ENCODE results near the gene FARP1. TPM values are rescaled to one million over a fixed set of nuclear protein-coding genes. Genes with fewer than 3 reads are reported as not detected.

FARP1 gene
- total and polyA plus RNA-seq, 10 of the 15 experiments (the other 5 are each of a cell fraction or from before 2014, with no cell fraction given), result 0.17 to 6.9 (median 0.68) TPM

DNA sequence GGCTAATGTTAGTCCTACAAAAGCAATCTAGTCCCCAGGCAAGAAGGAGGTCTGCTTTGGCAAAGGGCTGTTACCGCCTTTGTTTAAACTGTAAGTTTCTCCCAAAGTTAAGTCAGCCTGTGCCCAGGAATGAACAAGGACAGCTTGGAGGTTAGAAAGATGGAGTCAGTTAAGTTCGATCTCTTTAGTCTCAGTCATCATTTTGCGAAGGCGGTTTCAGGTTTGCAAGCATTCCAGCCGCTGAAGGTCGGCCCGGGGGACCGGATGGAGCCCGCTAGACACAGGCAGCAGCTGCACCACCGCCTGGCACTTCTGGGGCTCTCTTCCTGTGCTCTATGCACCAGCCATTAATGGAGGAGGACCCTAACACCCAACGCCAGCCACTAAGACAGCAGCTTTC lies 342.7 kb downstream of the FARP1 start (continued):
- TF ChIP-seq, protein P1, sequence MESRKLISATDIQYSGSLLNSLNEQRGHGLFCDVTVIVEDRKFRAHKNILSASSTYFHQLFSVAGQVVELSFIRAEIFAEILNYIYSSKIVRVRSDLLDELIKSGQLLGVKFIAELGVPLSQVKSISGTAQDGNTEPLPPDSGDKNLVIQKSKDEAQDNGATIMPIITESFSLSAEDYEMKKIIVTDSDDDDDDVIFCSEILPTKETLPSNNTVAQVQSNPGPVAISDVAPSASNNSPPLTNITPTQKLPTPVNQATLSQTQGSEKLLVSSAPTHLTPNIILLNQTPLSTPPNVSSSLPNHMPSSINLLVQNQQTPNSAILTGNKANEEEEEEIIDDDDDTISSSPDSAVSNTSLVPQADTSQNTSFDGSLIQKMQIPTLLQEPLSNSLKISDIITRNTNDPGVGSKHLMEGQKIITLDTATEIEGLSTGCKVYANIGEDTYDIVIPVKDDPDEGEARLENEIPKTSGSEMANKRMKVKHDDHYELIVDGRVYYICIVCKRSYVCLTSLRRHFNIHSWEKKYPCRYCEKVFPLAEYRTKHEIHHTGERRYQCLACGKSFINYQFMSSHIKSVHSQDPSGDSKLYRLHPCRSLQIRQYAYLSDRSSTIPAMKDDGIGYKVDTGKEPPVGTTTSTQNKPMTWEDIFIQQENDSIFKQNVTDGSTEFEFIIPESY (IDR thresholded peaks at IDR 0.05), result no peak
- TF ChIP-seq STAT3 (IDR thresholded peaks at IDR 0.05; ENCODE audit: low read depth, low read length) (no peak), MLLT1 (IDR thresholded peaks at IDR 0.05) (no peak), SREBF2 (IDR thresholded peaks at IDR 0.05; ENCODE audit: low read length) (no peak), YY1 (IDR thresholded peaks at IDR 0.05; ENCODE audit: low read depth, low read length) (no peak)

- Histone ChIP-seq H3K27ac (ENCODE audit: control insufficient read depth, insufficient read depth) (no peak overlapping the region), H3K4me3 (no peak overlapping the region), H3K9ac (ENCODE audit: control insufficient read depth, insufficient read depth, low read length) (no peak overlapping the region), H3K4me1 (ENCODE audit: control insufficient read depth, insufficient read depth, low read length) (peaks cover 81% of the 10 kb centered on the region), H3K36me3 (ENCODE audit: control insufficient read depth in 2 of 2, insufficient read depth in 2 of 2, low read length in 1 of 2) (peaks cover 4 to 7% of the 10 kb centered on the region in 2 experiments; a peak in 3 of 4 replicates), H3K4me2 (ENCODE audit: control insufficient read depth, insufficient read depth) (no peak overlapping the region), H3K79me2 (ENCODE audit: control insufficient read depth, insufficient read depth, low read length) (peaks cover 83% of the 10 kb centered on the region), H3K27me3 (replicated peaks in 1 of 2; ENCODE audit: control insufficient read depth in 2 of 2, insufficient read depth in 2 of 2, low read length in 1 of 2) (no peaks in the 10 kb centered on the region), H3K9me3 (replicated peaks; ENCODE audit: control insufficient read depth, insufficient read depth, low read length) (no peaks in the 10 kb centered on the region), H4K20me1 (ENCODE audit: control insufficient read depth, insufficient read depth) (no peaks in the 10 kb centered on the region; the same call in 1 of the 2 replicates), H2AFZ (ENCODE audit: control insufficient read depth, low read depth, low read length) (no peak overlapping the region)
- in situ Hi-C loops (cut with MboI), result no loop called here
- 94% methylated on average over 8 of the region's 8 CpGs for WGBS (ENCODE audit: insufficient coverage, insufficient replicate concordance, low lambda C conversion rate, missing lambda C conversion rate)
- FAIRE-seq, result no peak
- ChIA-PET POLR2A (interaction anchor here (0.9 to 1.0 kb wide), 2 partner anchors 10 to 165 kb away, joined by 3 read pairs; no protein-coding TSS in a partner anchor), SMC1A (ENCODE audit: uncharacterized antibody, unreplicated experiment) (interaction anchor here (1.2 to 5.4 kb wide), 5 partner anchors 14 to 167 kb away, joined by 3 to 36 read pairs (median 15); no protein-coding TSS in a partner anchor), CTCF (interaction anchor here (1.2 to 4.2 kb wide), 3 partner anchors 9 to 187 kb away, joined by 3 to 31 read pairs (median 4); no protein-coding TSS in a partner anchor), RAD21 (ENCODE audit: unreplicated experiment) (interaction anchor here (0.6 to 4.0 kb wide), 3 partner anchors 18 to 169 kb away, joined by 3 to 21 read pairs (median 3); no protein-coding TSS in a partner anchor)
- no peak for DNase-seq (ENCODE audit: low read depth, low spot score)
- peak; percentile 11; the same call in 1 of the 3 replicates for ATAC-seq
- intact Hi-C loops (cut with micrococcal nuclease; ENCODE audit: unreplicated experiment), result no loop called here
- TF ChIP-seq WRNIP1 (IDR thresholded peaks at IDR 0.05; ENCODE audit: borderline replicate concordance, low read depth, low read length) (no peak), POLR2A (IDR thresholded peaks at IDR 0.05; ENCODE audit: low read depth, low read length) (peak; percentile 35; the same call in 1 of the 2 replicates), NFYA (IDR thresholded peaks at IDR 0.05; ENCODE audit: borderline replicate concordance, low read depth, low read length) (no peak), KAT2A (conservative IDR thresholded peaks at IDR 0.05; ENCODE audit: control insufficient read depth, low read depth, low read length) (no peak), ZBED1 (IDR thresholded peaks at IDR 0.05; ENCODE audit: borderline replicate concordance) (no peak), E2F4 (IDR thresholded peaks at IDR 0.05; ENCODE audit: low read depth, low read length) (no peak), RAD21 (IDR thresholded peaks at IDR 0.05; ENCODE audit: insufficient read depth, low read depth, low read length) (peak; percentile 23; the same call in 1 of the 2 replicates), TARDBP (IDR thresholded peaks at IDR 0.05; ENCODE audit: borderline replicate concordance) (no peak)
- TF ChIP-seq, protein P2, sequence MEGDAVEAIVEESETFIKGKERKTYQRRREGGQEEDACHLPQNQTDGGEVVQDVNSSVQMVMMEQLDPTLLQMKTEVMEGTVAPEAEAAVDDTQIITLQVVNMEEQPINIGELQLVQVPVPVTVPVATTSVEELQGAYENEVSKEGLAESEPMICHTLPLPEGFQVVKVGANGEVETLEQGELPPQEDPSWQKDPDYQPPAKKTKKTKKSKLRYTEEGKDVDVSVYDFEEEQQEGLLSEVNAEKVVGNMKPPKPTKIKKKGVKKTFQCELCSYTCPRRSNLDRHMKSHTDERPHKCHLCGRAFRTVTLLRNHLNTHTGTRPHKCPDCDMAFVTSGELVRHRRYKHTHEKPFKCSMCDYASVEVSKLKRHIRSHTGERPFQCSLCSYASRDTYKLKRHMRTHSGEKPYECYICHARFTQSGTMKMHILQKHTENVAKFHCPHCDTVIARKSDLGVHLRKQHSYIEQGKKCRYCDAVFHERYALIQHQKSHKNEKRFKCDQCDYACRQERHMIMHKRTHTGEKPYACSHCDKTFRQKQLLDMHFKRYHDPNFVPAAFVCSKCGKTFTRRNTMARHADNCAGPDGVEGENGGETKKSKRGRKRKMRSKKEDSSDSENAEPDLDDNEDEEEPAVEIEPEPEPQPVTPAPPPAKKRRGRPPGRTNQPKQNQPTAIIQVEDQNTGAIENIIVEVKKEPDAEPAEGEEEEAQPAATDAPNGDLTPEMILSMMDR (IDR thresholded peaks at IDR 0.05 in 2 of 3, conservative IDR thresholded peaks at IDR 0.05 in 1 of 3; ENCODE audit: control insufficient read depth in 2 of 3, extremely low read depth in 1 of 3, insufficient read depth in 1 of 3, low read depth in 3 of 3, low read length in 3 of 3), result 0 out of 6 replicates have a peak, but pooled peaks of 1 of the 3 experiments have one; percentile 12
- BruUV-seq (replicated peaks), result no TSS peak
Observed at GRCh38 chr13:98486412-98486811, 343.5 kb downstream of the FARP1 start.
